ENCODE measurements around the gene COL23A1.
"Not testable (repeated sequence)": the region's sequence is repeated elsewhere in the genome, so short reads cannot be mapped to it uniquely, and the experiment has no call there.

COL23A1 gene

DNA sequence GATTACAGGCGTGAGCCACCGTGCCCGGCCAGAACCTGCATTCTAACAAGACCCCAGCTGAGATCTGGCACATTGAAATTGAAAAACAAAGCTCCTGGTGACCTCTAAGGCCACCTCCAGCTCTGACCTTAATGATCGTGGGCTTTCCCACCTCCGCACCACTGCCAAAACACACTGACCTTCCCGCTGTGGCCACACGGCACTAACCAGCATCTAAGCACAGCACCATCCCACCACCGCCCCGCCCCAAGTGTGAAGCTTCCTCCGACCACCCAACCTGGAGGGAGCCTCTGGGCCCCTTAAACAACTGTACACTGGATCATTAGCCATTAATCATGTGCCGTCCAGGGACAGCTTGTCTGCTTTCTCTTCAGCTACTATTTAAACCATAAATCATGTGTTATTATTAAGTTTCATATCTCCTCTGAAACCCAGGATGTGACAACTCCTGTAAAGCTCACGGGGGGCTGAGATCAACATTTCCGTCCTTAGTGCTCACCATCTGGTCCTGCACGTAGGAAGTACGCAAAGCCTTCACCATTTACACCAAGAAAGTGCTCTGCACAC, 80.6 kb downstream of the COL23A1 start:
- DNase-seq, result no peak

DNA sequence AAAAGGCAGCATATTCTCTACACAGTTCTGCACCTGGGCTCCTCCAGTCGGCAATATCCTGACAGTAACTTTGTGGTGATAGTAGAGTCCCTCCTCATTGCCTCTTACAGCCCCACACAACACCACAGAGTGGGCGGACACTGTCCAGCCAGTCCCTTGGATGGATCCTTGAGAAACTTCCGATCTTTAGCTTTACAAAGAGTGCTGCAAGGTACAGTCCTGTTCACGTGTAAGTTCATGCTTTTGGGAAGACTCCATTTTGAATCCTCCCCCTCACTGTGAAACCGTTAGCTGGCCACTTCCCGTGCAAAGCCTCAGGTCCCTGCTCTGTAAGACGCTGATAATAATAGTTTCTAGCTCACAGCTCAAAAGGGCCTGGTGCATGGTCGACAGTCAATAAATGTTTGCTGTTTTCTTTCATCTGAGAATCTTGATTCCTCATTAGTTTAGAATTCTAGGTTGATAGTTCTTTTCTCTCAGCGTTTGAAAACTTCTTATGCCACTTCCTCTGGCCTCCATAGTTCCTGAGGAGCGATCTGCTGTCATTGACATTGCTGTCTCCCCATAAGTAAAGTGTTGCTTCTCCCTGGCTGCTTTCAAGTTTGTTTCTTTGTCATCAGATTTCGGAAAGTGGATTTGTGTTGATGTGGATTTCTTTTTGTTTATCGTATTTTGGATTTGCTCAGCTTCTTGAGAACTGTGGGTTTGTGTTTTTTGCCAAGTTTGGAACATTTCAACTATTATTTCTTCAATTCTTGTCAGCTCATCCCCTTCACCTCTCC, 82.9 kb downstream of the COL23A1 start:
- DNase-seq, result no peak

DNA sequence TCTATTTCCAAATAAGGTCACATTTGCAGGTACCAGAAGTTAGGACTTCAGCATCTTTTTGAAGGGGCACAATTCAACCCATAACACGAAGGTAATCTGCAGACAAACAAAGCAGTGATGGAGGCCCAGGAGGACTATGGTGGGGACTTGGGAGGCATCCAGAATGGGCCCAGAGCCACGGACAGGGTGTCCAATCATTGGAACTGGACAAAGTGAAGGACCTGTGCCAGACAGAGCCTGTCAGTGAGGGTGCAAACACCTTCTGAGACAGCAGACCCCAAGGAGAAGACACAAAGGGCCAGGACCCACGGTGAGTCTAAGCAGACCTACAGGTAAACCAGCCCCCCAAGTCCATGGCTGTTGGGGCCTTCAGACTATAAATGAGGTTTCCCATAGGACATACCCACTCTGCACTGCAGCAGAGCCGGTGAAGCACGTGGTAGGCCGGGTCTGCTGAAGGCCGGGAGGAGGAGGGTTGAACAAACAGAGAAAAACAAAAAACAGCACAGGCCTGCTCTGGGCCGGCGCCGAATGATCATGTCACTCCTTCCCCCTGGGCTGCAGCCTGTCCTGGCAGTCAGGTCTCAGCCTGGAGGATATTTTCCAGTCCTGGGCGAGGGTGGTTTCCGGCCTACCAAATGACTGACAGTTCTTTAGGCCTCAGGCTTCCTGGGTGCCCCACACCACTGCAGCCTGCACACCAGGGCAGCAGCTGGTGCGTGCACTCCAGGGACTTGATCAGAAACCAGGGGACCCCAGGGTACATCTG, 84.4 kb downstream of the COL23A1 start:
- DNase-seq, result no peak

DNA sequence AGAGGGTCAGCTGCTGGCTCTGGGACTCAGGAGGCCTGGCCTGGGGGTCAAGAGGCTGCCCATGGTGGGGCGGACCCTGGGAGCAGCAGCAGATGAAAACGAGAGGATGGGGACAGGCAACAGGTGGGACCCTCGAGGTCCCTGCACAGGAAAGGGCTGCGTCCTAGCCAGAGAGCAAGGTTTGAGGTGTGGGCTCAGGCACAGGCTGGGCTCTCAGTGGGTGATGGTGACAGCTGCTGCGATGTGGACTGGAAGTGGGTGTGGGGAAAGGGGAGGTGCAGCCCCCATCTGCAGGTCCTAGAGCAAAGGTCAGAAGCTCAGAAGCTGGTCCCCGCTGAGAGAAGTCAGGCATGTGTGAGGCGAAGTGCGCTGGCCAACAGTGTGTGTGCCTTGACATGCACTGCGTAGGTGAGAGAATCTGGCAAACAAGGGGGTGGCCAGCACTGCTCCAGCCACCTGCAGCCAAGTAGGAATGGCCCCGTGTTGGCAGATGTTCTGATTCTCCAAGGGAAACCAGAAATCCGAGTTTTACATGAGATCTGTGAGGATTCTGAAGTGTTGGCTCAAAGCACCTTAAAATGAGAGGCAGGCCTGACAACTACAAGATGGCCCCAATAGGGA, 85.7 kb downstream of the COL23A1 start:
- DNase-seq, result no peak

DNA sequence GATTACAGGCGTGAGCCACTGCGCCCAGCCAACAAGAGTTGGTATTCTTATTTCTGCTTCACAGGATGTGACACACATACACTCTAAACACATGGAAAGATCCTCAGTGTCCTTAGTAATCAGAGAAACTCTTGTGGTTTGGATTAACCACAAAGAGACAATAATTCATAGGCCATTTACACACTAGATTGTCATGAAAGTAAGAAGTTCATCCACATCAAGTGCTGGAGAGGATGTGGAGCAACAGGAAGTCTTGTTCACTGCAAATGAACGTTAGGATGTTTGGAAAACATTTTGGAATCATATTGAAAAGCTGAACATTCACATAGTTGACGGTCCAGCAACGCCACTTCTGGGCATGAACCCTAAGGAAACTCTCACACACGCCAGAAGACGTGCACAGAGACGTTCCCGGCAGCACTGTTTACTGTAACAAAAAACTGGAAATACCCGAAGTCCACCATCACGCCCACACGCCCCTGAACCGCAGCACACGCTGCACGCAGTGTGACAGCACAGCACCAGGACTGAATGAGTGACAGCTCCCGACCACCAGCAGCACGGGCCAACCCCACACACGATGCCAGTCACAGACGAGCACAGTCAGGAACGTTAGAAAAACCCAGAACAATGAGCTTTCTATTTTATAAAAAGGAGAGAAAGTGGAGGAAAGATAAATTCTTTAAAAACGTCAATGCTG, 87.6 kb downstream of the COL23A1 start:
- DNase-seq, result no peak

DNA sequence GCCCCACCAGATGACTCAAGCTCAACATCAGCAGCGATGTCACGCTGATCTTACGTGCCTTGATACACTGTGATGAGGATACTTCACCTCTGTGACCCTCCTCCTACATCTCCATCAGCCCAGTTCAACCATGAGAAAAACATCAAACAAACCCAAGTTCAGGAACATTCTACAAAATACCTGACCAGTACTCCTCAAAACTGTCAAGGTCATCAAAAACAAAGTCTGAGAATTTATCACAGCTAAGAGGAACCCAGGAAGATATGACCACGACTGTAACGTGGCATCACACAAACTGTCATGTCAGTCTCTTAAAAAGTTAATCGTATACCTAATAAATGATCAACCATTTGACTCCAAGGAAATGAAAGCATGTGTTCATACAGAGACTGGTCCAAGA, 90.8 kb downstream of the COL23A1 start:
- no peak for DNase-seq

DNA sequence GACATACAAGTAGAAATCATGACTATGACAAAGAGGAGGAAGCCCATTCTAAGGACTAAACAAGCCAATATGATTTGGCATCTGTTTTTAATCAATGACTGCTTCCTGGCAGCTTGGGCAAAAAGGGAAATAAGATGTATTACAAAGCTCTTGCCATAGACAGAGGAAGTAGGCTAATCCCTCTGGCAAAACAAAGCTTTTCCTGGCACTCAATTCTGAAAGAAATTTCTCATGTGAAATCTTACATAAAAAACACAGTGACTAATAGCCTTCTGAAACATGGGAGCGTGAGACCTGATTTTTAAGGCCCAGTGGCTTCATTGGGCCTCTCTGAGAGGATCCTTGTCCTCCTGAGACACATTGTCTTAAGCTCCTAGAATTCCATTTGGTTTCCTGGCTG, 93.6 kb downstream of the COL23A1 start:
- DNase-seq, result no peak

DNA sequence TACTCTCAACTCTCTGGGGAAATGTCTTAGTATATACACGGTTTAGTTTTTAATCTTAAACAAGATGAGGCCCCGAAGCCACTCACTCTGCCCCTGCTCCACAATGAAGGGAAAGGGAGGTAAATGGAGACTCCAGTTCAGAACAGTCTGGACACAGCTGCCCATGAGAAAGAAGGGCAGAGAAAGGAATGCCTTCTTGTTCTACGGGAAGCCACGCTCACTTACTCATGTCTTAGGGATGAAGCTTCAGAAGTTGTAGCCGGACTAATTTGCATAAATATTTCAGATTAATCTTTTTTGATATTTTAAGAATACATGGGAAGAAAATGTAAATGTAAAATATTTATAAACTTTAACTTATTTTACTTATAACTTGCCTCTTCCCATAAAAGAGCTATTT, 94.0 kb downstream of the COL23A1 start:
- DNase-seq, result no peak

DNA sequence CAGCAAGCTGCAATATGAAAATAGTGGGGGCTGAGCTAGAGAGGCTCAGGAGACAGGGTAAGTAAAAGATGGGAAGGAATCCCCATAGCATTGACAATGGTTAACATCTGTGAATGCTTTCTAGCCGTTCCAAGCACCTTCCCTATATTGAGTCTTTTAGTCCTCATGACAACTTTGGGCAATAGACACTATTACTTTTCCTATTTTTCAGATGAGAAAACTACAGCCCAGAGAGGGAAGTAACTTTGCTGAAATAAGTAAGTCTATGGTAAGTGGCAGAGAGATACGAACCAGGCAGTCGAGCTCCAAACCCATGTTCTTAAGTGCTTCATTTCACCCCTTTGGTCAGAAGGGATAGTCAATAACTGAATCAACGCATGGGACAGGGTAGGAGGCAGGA, 94.5 kb downstream of the COL23A1 start:
- DNase-seq, result no peak

DNA sequence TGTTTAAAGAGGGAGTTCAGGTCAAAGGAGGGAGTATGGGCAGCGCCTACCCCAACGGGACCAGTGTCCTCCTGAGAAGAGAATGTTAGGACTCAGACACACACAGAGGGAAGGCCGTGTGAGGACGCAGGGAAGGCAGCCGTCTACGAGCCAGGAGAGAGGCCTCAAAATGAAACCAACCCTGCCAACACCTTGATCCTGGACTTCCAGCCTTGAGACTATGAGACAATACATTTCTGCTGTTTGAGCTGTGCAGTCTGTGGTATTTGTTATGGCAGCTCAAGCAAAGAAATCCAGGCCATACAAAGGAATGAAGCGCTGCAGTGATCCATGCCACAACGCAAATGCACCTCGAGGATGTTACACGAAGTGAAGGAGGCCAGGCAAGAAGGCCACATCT, 97.9 kb downstream of the COL23A1 start:
- DNase-seq, result no peak

DNA sequence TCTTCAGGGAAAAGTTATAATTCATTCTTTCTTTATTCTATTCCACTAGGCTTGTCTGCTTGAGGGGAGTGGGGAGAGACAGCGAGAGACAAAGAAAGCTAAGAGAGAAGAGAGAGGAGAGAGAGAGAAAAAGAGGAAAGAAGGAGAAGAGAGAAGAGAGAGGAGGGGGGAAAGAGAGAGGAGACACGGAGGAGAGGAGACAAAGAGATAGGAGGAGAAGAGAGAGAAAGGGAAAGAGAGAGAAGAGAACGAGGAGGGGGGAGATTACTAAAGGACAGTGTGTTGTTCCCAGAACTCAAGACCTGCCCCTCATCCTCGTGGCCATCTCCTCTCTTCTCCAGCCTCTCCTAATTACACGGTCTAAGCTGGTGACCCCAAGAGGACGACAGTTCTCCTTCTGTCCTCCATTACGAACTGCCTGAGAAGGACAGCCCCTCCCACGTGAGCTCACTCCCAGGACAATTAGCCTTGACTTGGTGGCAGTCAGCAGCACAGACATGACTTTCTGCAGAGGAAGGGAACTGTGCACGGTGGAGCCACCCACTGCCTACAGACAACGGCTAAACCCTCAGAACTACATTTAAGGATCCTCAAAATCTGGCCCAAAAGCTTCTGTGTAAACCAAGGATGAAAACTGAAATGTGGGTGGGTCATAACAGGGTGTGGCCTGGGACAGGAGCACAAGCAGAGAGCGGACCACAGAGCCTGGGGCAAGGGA, 99.1 kb downstream of the COL23A1 start:
- DNase-seq, result no peak

DNA sequence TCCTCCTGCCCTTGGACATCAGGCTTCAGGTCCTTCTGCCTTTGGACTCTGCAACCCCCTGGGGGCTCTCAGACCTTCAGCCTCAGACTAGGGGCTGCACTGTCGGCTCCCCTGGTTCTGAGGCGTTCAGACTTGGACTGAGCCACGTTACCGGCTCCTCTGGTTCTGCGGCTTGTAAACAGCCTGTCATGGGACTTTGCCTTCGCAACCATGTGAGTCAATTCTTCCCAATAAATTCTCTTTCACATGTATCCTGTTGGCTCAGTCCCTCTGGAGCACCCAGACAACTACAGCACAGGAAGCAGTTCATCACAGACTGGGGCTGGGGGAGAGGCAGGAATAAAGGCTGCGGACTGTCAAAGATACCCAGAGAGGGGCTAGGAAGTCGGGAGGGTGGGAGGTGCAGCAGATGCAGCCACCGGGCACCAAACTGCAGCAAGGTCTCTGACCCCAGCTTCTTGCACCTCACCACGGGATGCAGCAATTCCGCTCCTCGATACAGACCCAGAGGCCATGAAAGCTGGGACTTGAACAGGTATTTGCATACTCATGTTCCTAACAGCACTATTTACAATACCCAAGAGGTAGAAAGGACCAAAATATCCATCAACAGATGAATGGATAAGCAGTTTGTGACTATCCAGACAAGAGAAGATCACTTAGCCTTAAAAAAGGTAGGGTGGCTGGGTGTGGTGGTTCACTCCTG, 100.8 kb downstream of the COL23A1 start:
- DNase-seq, result no peak

DNA sequence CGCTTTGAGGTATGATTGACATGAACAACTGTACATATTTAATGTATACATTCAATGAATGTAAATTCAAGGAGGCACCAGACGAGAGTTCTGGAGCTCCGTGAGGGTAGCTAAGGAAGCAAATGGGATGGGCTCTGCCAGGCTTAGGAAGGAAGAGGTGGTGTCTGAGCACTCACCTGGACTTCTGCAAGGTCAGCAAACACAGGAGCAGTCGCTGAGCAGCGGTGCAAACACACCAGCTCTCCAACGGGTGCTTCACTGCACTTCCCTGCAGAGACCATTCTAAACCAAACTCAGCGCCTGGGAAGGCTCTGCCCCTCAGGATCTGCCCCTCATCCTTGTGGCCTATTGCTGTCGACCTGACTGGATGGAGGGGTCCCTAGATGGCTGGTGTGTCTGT, 101.5 kb downstream of the COL23A1 start:
- no peak for DNase-seq

DNA sequence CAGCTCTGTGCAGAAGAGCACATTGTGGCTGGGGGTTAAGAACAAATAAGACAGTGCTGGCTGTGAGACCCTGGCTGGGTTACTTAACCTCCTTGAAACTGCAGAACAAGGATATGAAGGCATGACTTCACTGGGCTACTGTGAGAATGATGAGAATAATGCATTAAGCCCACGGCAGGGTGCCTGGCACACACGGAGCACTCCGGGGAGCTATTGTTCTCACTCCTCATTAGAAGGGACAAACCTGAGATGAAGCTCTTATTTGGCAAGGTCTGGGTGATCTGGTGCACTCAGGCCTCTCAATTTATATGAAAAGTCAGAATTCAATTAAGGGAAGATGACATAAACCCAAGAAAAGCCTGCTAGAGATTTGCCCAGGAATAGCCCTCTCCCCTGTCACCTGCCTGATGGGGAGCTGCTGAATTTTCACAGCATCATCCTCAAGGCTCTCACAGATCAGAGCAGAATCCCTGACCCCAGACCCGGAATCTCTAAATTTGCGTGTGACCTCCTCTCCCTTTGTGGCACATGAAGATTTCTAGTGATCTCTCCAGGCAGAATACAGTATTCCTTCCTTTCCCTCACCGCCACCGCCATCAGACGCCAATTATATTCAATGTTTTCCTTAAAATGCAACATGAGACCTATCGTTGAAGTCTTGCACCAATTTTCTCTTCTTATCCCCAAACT, 102.1 kb downstream of the COL23A1 start:
- no peak for DNase-seq

DNA sequence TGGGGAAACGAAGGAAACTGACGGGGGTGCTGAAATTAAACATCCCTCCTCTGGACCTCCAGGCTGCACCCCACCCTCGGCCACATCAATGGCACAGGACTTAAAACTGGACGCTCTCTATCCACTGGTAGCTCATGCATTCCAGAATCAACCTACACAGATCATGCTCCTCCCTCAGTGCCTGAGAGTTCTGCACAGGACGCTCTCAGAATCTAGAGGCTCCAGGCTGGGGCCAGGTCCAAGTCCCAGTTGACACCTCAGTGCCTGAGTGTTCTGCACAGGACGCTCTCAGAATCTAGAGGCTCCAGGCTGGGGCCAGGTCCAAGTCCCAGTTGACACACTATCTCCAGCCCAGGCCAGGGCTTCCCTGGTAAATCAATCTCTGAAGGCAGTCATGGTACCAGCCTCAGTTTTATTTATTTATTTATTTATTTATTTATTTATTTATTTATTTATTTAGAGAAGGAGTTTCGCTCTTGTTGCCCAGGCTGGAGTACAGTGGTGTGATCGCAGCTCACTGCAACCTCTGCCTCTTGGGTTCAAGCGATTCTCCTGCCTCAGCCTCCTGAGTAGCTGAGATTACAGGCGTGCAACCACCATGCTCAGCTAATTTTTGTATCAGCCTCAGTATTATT, 103.2 kb downstream of the COL23A1 start:
- not testable (repeated sequence) for DNase-seq

DNA sequence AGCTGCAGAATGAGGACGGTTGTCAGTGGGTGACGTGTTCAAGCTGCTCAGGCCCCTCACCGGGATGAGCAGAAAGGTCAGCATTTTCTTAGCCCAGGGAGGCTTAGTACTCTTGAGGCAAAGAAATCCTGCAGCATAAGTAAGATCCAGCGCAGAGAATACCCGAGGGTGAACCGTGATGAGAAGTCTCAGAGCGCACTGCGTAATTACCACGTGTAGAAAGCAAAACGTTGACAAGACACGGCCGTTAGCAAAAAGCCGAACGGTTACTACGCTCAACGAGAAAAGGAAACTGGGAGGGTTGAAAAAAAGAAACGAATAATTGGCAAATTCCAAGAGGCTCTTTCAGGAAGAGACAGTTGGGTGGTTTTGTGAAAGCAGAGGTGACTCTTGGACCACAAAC, 104.0 kb downstream of the COL23A1 start:
- no peak for DNase-seq

DNA sequence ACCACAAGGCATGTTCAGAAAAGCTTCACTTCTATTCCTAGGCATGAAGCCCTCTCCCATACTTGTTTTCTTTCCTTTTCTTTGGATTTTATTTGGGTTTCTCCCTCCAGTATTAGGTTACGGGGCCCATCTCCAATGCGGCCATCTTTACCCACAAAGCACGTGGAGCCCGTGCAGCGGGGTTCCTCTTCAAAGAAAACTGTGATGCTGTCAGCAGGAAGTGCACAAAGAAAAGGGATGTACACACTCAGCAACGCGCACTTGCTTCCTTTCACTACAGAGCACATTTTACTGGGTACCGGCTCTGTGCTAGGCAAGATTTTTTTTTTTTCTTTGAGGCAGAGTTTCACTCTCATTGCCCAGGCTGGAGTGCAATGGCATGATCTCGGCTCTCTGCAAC, 106.6 kb downstream of the COL23A1 start:
- DNase-seq, result peak in 5 of 51 donors; percentile 6 to 23 (median 13)

DNA sequence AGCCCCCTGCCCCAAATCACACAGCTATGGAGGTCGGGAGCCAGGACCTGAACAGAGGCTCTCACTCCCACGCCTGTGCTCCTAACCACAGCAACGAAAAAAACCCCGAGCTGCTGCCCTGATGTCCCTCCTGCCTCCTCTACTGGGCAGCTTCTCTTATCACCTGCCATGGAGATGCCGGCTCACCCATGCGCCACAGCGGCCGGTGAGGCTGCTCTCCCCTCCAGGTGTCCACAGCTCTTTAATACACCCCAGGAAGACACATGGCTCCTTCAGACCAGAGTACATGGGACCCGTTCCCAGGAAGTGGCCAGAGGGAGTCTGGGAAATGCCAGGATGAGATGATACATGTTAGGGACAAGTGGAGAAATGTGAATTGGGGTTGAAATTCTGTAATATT, 110.9 kb downstream of the COL23A1 start:
- DNase-seq, result no peak

DNA sequence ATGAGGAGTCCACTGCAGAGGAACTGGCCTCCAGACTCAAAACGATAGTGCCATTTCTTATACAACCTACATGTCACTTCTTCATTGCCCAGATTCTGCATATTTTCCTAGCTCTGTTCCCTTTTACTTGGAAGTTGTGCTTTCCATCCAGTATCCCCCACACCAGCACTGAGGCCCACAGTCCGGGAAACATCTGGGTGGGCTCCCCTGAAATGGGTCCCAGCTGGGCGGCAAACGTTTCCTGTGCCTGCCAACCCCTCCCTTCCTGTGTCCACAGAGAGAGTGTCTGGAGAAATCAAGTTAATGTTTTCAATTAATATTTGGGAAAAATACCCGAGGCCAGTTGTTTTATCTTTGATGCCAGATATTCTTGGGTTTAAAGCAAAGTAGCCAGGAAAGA, 111.8 kb downstream of the COL23A1 start:
- no peak for DNase-seq
